ENCODE data around the gene LHX3.

The LHX3 gene

DNA sequence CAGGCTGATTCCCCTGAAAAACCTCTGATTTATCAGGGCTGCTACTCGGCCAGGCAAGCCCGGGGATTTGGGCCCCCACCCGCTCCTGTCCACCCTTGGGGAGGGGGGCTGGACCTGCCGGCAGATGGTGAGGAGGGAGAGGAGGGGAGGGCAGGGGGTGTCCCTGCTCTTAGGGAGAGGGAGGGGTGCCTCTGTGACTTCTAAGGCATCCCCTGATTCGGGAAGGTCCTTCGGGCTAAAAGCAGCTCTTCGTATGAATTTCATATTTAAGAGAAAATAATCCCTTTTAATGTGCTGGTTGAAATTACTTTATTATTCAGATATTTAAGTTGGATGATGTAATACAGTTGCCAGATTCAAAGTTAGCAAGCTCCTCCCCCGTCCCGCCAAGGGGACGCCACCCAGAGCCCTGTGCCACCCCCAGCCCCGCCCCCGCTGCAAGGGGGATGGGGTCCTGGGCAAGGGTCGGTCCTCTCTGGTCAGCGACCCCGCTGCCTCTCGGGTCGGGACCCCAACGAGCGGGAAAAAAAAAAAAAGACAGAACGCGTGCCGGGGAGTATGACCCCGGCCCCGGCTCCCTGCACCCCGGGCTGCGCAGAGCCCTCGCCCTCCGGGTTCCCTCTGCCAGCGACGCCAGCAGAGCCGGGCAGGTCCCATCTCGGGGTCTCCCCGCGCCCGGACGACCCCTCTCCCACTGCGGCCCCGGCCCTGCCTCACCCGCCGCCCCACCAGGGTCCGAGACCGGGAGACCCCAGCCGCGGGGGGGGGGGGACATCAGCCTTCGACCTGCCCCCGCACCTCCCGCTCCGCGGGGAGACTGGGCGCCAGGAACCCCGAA, 12.4 kb downstream of the LHX3 start:
- DNase-seq (ENCODE audit: low spot score): no peak

GRCh38 chr9:136191960-136192286, 13.0 kb downstream of the LHX3 start:
- no peak for DNase-seq (ENCODE audit: low spot score)

DNA sequence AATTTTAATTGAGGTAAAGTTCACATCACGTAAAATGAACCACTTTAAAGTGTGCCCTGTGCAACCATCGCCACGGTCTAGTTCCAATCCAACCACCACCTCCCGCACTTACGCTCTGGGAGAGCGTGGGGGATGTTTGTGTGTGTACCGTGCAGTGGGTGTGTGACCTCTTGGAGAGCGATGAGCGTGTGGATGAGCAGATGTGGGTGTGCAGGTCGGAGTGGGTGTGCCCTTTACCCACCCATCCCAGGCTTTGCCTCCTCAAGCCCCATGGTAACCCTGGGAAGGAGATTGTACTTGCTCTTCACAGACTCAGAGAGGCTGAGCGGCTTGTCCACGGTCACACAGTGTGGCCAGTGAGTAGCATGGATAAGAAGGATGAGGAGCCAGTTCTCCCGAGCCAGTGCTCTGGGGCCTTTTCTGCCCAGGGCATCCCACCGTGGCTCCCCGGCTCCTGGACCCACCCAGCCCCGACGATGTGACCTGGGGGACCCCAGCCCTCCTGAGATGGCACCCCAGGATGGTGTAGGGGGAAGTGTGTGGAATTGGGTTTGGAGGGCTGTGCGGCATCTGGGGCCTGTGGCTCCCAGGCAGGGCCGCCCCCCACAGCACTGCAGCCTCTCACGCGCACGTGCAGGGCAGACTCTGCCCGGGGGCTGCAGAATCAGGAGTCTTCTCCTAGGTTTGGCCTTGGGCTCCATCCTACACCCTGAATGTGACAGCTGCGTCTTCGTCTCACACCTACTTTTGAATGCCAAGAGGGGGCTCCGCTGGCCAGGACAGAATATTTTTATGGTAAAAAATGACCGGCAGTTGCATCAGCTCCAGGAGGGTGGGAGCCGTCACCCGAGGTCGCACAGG, 13.6 kb downstream of the LHX3 start:
- DNase-seq (ENCODE audit: low spot score): no peak

DNA sequence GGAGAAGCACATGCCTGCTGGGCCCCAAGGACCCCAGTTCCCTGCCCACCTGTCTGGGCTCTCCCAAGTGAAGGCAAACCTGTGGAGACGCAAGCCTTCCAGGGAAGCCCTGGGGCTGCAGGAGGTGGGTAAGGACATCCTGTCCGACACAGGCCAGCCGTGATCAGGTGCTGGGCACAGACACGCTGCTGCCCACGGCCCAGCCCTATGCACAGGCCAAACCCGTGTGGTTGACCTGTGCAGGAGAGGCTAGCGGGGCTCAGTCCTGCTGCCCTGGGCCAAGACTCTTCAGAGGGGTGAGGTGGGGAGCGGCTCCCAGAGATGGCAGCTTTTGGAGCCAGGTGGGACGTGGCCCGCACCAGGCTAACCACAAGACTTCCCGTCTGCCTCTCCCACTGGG, 14.3 kb downstream of the LHX3 start:
- no peak for DNase-seq (ENCODE audit: low spot score)

DNA sequence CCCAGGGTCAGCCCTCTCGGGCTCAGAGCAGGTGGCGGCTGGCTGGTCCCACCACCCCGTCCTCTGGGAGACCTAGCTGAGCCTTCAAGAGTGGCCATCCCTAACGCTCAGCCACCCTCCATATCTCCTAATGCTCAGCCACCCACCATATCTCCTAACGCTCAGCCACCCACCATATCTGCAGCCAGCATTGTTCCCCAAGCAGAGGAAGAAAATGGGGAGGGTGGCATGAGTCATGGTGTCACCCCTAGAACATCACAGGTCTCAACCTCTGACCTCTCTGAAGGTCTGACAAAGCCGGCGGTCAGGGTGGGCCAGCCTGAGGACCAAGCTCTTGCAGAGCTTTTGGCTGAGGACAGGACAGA, 14.7 kb downstream of the LHX3 start:
- no peak for DNase-seq (ENCODE audit: low spot score)

GRCh38 chr9:136189394-136190236, 15.3 kb downstream of the LHX3 start:
- no peak for DNase-seq (ENCODE audit: low spot score)

DNA sequence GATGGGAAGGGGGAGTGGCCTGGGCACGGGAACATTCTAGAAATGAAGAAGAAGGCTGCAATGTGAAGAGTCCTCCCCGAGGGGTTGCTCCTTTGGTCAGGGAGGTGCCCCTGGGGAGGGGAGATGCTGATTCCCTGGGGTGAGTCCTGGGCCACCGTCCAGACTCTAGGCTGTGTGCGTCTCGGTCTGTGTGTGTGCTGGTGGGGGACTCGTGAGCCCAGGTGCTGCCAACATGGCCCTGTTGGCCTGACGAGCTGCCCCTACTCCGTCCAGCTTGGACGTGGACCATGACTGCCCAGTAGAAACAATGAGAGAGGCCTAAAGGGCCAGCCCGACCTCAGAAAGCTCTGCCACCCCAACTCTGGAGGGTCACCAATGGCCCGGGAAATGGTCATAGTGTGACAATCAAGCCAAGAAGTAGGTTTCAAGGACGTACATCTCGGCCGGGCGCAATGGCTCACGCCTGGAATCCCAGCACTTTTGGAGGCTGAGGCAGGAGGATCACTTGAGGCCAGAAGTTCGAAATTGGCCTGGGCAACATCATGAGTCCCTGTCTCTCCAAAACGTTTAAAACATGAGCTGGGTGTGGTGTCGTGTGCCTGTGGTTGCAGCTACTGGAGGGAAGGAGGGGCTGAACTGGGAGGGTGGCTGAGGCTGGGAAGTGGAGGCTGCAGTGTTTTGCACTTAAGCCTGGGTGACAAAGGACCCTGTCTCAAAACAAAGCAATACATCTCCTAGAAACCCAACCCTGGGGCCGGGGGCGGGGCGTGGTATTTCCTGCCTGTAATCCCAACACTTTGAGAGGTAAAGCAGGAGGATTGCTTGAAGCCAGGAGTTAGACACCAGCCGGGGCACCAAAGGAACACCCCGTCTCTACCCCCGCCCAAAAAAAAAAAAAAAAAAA, 17.0 kb downstream of the LHX3 start:
- no peak for DNase-seq (ENCODE audit: low spot score)

DNA sequence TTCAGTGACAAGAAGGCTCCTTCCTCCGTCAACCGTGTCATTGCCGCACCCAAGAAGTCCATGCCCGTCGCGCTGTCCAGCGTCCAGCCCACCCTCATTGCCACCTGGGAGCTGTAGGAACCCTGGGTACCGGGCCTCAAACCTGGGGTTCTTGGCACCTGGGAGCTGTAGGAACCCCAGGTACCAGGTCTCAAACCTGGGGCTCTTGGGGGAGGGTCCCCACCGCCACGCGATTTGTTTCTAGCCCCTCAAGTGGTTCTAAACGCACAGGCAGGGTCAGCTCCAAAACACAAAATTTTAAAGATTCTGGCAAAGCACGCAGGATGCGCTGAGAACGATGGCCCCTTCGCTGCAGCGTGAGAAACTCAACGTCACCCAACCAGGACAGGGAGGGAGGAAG, 17.7 kb downstream of the LHX3 start:
- DNase-seq (ENCODE audit: low spot score): no peak

GRCh38 chr9:136186386-136186785, 18.5 kb downstream of the LHX3 start:
- DNase-seq (ENCODE audit: low spot score): no peak

- DNase-seq (ENCODE audit: low spot score): no peak
Observed at GRCh38 chr9:136185596-136186366, 19.1 kb downstream of the LHX3 start.

- no peak for DNase-seq (ENCODE audit: low spot score)
Observed at GRCh38 chr9:136185066-136185465, 19.9 kb downstream of the LHX3 start.

GRCh38 chr9:136182850-136183422, 22.0 kb downstream of the LHX3 start:
- DNase-seq (ENCODE audit: low spot score): no peak

GRCh38 chr9:136182420-136182787, 22.5 kb downstream of the LHX3 start:
- DNase-seq (ENCODE audit: low spot score): no peak

- no peak for DNase-seq (ENCODE audit: low spot score)
Observed at GRCh38 chr9:136181784-136182419, 23.0 kb downstream of the LHX3 start.

DNA sequence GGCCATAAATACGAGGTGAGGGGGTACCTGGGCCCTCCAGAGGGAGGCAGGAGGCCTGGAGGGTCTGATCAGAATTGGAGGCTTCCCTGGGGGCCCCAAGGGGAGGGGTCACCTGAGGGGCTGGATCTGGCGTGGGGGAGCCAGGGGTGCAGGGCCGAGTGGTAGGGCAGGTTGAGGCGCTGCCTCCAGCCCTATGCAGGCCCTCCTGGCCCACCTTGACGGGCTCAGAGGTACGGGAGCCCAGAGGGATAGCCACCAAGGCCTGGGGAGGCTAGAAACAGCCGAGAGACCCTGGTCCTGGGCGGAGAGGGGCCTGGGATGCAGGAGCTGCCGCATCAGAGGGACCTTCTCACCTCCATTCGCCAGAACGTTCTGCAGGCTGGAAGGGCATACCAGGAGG, 24.3 kb downstream of the LHX3 start:
- DNase-seq (ENCODE audit: low spot score): no peak

DNA sequence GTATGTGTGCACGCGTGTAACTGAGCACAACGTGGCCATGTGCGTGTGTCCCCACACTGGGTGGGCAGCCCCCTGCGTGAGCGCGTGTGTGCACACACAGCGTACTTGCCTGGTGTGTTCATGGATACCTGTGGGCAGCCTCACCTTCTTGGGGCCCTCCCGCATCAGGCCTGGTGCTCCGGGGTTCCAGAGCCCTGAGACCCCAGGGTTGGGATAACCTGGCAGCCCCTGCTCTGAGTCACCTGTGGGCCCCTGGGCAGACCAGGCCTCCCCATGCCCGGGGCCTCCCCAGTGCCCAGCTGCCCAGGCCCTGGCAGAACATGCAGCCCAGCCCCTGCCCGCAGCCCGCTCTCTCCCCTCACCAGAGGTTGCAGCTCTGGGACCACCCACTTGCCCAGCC, 25.2 kb downstream of the LHX3 start:
- no peak for DNase-seq (ENCODE audit: low spot score)

DNA sequence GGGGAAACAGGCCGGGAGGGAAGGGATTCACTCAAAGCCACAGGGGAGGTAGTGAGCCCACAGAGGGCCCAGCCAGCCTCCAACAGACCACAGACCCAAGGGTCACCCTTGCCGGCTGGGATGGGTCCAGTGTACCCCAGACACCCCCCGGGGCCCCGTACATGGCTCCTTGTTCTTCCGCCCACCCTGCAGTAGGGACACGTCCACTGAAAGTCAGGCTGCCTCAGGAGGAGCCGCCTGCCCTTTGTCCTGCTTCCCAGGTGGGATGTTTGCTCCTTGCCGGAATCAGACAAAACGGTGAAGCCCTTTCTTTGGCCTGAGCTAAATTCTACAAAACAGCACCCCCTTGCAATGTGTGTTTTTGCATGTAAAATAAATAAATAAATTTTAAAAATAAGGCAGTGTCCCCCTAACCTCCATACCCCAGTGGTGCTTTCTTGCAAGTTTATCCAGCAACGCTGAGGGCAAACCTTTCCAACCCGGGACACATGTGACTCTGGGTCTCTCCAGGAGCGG, 25.8 kb downstream of the LHX3 start:
- no peak for DNase-seq (ENCODE audit: low spot score)

DNA sequence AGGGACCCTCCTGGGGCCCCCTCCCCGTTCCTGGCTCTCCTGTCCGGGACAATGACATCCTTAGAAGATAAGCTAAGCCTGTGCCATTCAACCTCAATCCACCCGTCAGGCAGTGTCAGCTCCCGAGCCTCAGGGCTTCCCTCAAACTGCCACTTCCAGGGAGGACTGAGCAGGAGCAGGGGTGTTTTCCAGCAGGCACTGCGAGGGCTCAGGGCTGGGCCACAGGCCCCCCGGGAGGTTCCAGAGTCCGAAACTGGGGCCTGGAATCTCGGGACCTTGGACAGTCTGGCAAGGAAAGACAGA, 26.2 kb downstream of the LHX3 start:
- DNase-seq (ENCODE audit: low spot score): no peak

DNA sequence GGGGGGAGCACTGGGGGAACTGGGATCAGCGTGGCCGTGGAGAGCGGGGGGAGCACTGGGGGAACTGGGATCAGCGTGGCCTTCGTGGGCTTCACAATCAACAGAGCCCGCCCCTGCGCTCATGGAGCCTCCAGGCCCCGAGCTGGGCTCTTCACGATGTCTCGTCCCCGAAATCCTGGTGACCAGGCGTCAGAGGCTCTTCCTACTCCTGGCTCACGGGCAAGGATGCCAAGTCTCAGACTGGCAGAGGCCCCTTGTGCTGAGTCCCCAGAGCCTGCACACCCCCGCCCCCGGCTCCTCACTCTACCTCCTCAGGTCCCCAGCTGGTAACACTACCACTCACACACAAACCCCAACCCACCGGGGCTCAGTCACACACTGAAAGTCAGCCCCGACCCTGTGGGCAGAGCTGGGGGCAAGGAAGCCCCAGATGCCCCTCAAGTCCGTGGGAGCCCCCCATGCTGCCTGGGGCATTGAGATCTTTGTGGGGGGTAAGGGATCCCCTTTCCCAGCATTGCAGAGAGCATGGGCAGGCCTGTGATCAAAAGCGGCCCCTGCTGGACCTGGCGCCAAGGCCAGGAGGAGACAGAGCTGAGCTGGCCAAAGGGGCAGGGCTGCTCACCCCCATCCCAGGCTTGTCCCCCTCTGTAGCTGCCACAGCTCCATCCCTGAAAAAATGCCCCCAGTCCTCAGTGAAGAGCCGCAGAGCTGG, 26.7 kb downstream of the LHX3 start:
- DNase-seq (ENCODE audit: low spot score): no peak
